Body of pancreas (tissue), 4 donors: ENCODE measurements around the gene LEAP2. TPM values are rescaled to one million over a fixed set of nuclear protein-coding genes. Genes with fewer than 3 reads are reported as not detected.

Experiments used
- ATAC-seq: fragments of 150-250 bp; one replicate; pipeline ENCODE4 v1.9.1; 2016
- DNase-seq, 4 donors: peaks; one replicate each; pipeline ENCODE4 v3.0.0-alpha.2; 2019
- H3K27ac ChIP-seq, 4 donors: fragments of 200-600 bp; sonication (generic); 1 replicate in 3 of 4; 2 replicates in 1 of 4; pipeline versions ENCODE4 v1.5.1 to v1.6.1; 2016 to 2019; ENCODE audit warnings: mild to moderate bottlenecking in 1 of 4, mixed read lengths in 1 of 4, moderate library complexity in 1 of 4
- H3K27me3 ChIP-seq, 2 donors: fragments of 200-600 bp; sonication (generic); one replicate each; pipeline ENCODE4 v1.6.0; 2016; ENCODE audit warnings: mild to moderate bottlenecking in 1 of 2
- H3K36me3 ChIP-seq, 2 donors: fragments of 200-600 bp; sonication (generic); replicated peaks in 1 of 2; 2 replicates each; pipeline ENCODE4 v1.5.1; 2016; ENCODE audit warnings: low read depth in 2 of 2; ENCODE audit not compliant: insufficient read depth in 1 of 2
- H3K4me1 ChIP-seq: fragments of 200-600 bp; sonication (generic); one replicate; pipeline ENCODE4 v1.6.0; 2016
- H3K4me3 ChIP-seq, 2 donors: fragments of 200-600 bp; sonication (generic); 1 replicate in 1 of 2; 2 replicates in 1 of 2; pipeline ENCODE4 v1.5.1; 2016 to 2019
- H3K9me3 ChIP-seq, 3 donors: fragments of 200-600 bp; sonication (generic); 1 replicate in 2 of 3; 2 replicates in 1 of 3; pipeline ENCODE4 v1.5.1; 2016
- POLR2A ChIP-seq, 3 donors: fragments of 450-650 bp; IDR thresholded peaks; one replicate each; pipeline ENCODE4 v1.6.1; 2016; ENCODE audit warnings: antibody characterized with exemption in 3 of 3, mild to moderate bottlenecking in 2 of 3
- WGBS, 2 donors: methylation state at CpG; one replicate each; pipeline ENCODE4 v1.1.5; 2017; 5-methylcytosine and 5-hydroxymethylcytosine counted together
- intact Hi-C: fragments of 100-400 bp; cut with DNase I; formaldehyde crosslinking; loops from one replicate; pipeline ENCODE4 v1.15.1; 2023
- total RNA-seq, 2 donors: library from RNA; depleted of rRNA; stranded (reverse); fragments of >200 nt; gene quantifications; one replicate each; pipeline ENCODE4 v1.1.0, GENCODE V29; 2016
- TF ChIP-seq, protein P1 (sequence below), 7 experiments: fragments of 450-650 bp in 4 of 7; fragments of 200-600 bp in 3 of 7; sonication (generic) in 3 of 7; IDR thresholded peaks; one replicate each; pipeline ENCODE4 v1.5.1; 2016 to 2019; ENCODE audit warnings: antibody characterized with exemption in 7 of 7

LEAP2 gene
- total RNA-seq, 2 donors from 2014 or later, result 3.4 to 9.6 TPM

GRCh38 chr5:132836852-132837251, 36.6 kb upstream of the LEAP2 start:
- TF ChIP-seq, protein P1, sequence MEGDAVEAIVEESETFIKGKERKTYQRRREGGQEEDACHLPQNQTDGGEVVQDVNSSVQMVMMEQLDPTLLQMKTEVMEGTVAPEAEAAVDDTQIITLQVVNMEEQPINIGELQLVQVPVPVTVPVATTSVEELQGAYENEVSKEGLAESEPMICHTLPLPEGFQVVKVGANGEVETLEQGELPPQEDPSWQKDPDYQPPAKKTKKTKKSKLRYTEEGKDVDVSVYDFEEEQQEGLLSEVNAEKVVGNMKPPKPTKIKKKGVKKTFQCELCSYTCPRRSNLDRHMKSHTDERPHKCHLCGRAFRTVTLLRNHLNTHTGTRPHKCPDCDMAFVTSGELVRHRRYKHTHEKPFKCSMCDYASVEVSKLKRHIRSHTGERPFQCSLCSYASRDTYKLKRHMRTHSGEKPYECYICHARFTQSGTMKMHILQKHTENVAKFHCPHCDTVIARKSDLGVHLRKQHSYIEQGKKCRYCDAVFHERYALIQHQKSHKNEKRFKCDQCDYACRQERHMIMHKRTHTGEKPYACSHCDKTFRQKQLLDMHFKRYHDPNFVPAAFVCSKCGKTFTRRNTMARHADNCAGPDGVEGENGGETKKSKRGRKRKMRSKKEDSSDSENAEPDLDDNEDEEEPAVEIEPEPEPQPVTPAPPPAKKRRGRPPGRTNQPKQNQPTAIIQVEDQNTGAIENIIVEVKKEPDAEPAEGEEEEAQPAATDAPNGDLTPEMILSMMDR (IDR thresholded peaks at IDR 0.05), result no peak
- no peak overlapping the region for H3K4me3 ChIP-seq
- H3K36me3 ChIP-seq, result no peaks in the 10 kb centered on the region
- intact Hi-C loops, result no loop called here
- DNase-seq (no peak), ATAC-seq (no peak)
- H3K27ac ChIP-seq, result no peak overlapping the region
- no peaks in the 10 kb centered on the region for H3K4me1 ChIP-seq
- 93 to 100% methylated on average over 1 of the region's 1 CpG for WGBS, 2 donors
- H3K27me3 ChIP-seq, result no peaks in the 10 kb centered on the region
- H3K9me3 ChIP-seq, result no peaks in the 10 kb centered on the region

DNA sequence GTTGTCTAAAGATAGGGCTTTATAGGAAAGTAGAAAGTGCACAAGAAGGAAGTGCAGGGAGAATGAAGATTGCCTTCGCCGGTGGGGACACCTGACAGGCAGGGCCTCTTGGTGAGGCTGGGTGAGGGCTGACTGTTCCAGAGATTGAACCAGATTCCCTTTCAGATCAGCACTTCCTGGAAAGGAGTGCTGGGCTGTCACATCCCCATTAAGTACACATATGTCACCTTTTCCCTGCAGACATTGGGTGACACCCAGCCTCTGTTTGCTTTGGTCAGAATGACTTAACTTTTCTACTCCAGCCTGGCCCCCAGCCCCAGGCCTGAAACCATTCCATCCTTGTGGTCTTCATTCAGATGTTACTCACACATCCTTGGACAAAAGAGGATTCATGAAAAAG, 35.6 kb upstream of the LEAP2 start:
- no peaks in the 10 kb centered on the region for H3K36me3 ChIP-seq
- peak overlapping the region in 2 of 4 donors; percentile 21 to 35 for H3K27ac ChIP-seq
- DNase-seq, result peak in 1 of 4 donors; percentile 42
- H3K4me1 ChIP-seq, result no peaks in the 10 kb centered on the region
- 67 to 76% methylated on average over 2 of the region's 2 CpGs for WGBS, 2 donors
- H3K27me3 ChIP-seq, result no peaks in the 10 kb centered on the region
- TF ChIP-seq, protein P1 (IDR thresholded peaks at IDR 0.05), result no peak
- no peak for TF ChIP-seq POLR2A (IDR thresholded peaks at IDR 0.05)
- H3K9me3 ChIP-seq, result no peaks in the 10 kb centered on the region
- no peak overlapping the region for H3K4me3 ChIP-seq
- intact Hi-C loops, result no loop called here
- peak; percentile 67 for ATAC-seq

- Histone ChIP-seq H3K9me3 (no peaks in the 10 kb centered on the region), H3K27me3 (no peaks in the 10 kb centered on the region), H3K36me3 (no peaks in the 10 kb centered on the region), H3K4me3 (no peak overlapping the region), H3K27ac (no peak overlapping the region), H3K4me1 (no peaks in the 10 kb centered on the region)
- TF ChIP-seq, protein P1 (IDR thresholded peaks at IDR 0.05), result no peak
- TF ChIP-seq POLR2A (IDR thresholded peaks at IDR 0.05), result no peak
- intact Hi-C loops, result no loop called here
- 58 to 70% methylated on average over 3 of the region's 3 CpGs for WGBS, 2 donors
- ATAC-seq, result no peak
- no peak for DNase-seq
Observed at GRCh38 chr5:132838516-132839282, 34.8 kb upstream of the LEAP2 start.

- TF ChIP-seq, protein P1 (IDR thresholded peaks at IDR 0.05), result no peak
- no peak for TF ChIP-seq POLR2A (IDR thresholded peaks at IDR 0.05)
- 87 to 91% methylated on average over 8 of the region's 8 CpGs for WGBS, 2 donors
- ATAC-seq (no peak), DNase-seq (no peak)
- H3K4me3 ChIP-seq, result no peak overlapping the region
- no peaks in the 10 kb centered on the region for H3K9me3 ChIP-seq
- H3K36me3 ChIP-seq, result no peaks in the 10 kb centered on the region
- intact Hi-C loops, result no loop called here
- H3K27ac ChIP-seq, result peak overlapping the region in 1 of 4 donors; percentile 20
- no peaks in the 10 kb centered on the region for H3K4me1 ChIP-seq
- H3K27me3 ChIP-seq, result no peaks in the 10 kb centered on the region
Observed at GRCh38 chr5:132839426-132840301, 33.8 kb upstream of the LEAP2 start.
